Metanephros (tissue), 2 donors: Measurements from ENCODE around the gene MYO10. TPM values are rescaled to one million over a fixed set of nuclear protein-coding genes. Genes with fewer than 3 reads are reported as not detected.

Source experiments
- small RNA-seq: library from RNA; depleted of rRNA; stranded (forward); fragments of <200 nt; gene quantifications from one replicate; pipeline ENCODE3, GENCODE V24; 2014; ENCODE audit warnings: low replicate concordance
- total RNA-seq: library from RNA; depleted of rRNA; stranded (reverse); fragments of >200 nt; gene quantifications from one replicate; pipeline ENCODE4 v1.2.3, GENCODE V29; 2014

Gene MYO10
- 50.9 TPM for total RNA-seq

DNA sequence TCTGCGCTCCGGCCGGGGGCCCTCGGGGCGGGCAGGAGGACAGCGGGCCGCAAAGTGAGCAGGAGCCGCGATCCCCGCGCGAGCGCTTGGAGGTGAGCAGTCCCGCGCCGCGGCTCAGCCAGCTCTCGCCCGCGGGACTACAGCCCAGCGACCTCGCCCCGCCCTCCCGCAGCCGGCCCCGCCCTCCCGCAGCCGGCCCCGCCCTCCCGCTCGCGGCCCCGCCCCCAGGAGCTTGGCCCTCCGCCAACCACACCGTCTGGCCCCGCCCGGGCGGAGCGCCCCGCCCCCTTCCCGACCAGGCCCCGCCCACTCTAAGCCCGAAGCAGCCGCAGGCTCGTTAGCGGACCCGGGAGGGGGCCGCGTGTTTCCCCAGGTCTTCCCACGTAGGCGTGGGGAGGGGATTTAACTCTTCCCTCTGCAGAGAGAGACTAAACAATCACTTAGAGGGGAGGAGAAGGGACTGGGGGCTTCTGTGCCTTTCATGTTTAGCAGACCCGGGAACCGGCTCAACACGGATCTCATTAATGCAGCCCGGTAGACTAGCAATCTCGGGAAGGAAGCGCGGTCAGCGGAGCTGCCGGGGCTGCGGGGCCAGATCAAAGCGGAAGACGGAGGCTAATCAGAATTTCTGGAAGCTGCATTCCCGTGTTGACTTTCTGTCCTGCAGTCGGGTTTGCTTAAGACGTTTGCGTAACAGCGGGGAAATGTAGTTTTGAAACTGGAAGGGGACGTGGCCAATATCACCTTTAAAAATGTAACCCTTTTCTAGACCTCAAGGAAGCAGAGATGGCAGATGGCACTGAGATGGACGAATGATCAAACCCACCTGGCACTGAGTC is at the start of gene MYO10:
MYO10 (minus strand) TSS at position 139 of the 839 bp plus-strand sequence. CDS start 480 bp downstream, outside the sequence.

DNA sequence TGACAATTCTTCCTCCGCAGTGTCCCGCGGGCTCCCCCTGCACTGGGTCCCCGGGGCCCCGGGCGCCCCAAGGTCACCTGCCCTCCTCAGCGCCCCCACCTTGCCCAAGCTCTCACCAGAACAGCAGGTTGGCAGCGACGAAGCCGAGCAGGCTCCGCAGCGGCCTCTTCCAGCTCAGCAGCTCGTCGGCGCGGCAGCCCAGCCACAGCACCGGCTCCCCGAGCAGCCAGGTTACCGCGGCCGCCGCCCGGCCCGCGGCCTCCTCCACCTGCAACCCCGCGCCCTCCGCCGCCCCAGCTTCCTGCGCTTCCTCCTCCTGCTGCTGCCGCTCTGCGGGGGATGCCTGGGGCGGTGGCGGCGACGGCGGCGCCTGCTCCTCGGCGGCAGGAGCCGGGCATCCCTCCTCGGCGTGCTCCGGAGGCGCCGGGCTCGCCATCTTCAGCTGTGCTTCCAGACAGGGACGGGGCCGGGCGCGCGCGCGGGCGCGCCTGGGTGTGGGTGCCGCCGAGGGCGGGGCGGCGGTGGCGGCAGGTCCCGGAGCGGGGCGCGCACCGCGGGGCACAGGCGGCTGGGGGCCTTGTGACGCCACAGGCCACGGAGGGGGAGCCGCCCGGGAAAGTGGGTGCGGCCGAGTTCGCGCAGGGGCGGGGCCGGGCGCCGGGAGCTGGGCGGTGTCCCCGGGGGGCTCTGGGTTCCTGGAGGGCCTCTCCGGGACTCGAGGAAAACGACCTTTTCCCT is 319.4 kb downstream of the MYO10 start, which contains the start of gene RETREG1:
RETREG1 (minus strand) TSS at position 462 of the 738 bp plus-strand sequence; CDS start at position 436, 26 bp downstream.

Small RNA genes lying within 50 kb of the gene (small RNA-seq; reads per million reads assigned to genes)
- gene RF00019, result not detected
- gene RNA5SP179, result not detected
- gene RNU6-660P, result not detected
